Myocyte (in vitro differentiated cells): ENCODE results near the gene SVIL. TPM values are rescaled to one million over a fixed set of nuclear protein-coding genes. Genes with fewer than 3 reads are reported as not detected.
"Not testable (repeated sequence)": the region's sequence is repeated elsewhere in the genome, so short reads cannot be mapped to it uniquely, and the experiment has no call there.

Experiments used
- DNase-seq: peaks from one replicate; pipeline ENCODE4 v3.0.0-alpha.2; 2012; ENCODE audit warnings: low read depth
- total RNA-seq: library from RNA; depleted of rRNA; stranded (reverse); fragments of >200 nt; gene quantifications from 2 replicates; pipeline ENCODE4 v1.2.3, GENCODE V29; 2014

Gene SVIL
- total RNA-seq, 1 donor from 2014 or later, result 71.2 TPM

GRCh38 chr10:29469481-29470354, 165.1 kb downstream of the SVIL start:
- DNase-seq, result no peak

GRCh38 chr10:29465384-29465783, 169.4 kb downstream of the SVIL start:
- DNase-seq, result no peak

GRCh38 chr10:29464671-29465171, 170.1 kb downstream of the SVIL start:
- DNase-seq, result peak; percentile 57

- no peak for DNase-seq
Measured at GRCh38 chr10:29461042-29461441, 173.7 kb downstream of the SVIL start.

- not testable (repeated sequence) for DNase-seq
Measured at GRCh38 chr10:29458190-29458589, 176.6 kb downstream of the SVIL start.

GRCh38 chr10:29455095-29455494, 179.7 kb downstream of the SVIL start:
- no peak for DNase-seq

- DNase-seq, result no peak
Measured at GRCh38 chr10:29454250-29454649, 180.5 kb downstream of the SVIL start.

- DNase-seq, result no peak
Measured at GRCh38 chr10:29452546-29452945, 182.2 kb downstream of the SVIL start.

- no peak for DNase-seq
Measured at GRCh38 chr10:29451946-29452345, 182.8 kb downstream of the SVIL start.

GRCh38 chr10:29450405-29450804, 184.4 kb downstream of the SVIL start:
- no peak for DNase-seq

GRCh38 chr10:29448756-29449592, 185.8 kb downstream of the SVIL start:
- DNase-seq, result peak; percentile 68

- DNase-seq, result no peak
Measured at GRCh38 chr10:29448125-29448524, 186.6 kb downstream of the SVIL start.

GRCh38 chr10:29446327-29446726, 188.4 kb downstream of the SVIL start:
- no peak for DNase-seq

GRCh38 chr10:29443745-29444523, 190.8 kb downstream of the SVIL start:
- DNase-seq, result no peak

- DNase-seq, result no peak
Measured at GRCh38 chr10:29440981-29441380, 193.8 kb downstream of the SVIL start.

- not testable (repeated sequence) for DNase-seq
Measured at GRCh38 chr10:29439005-29439404, 195.8 kb downstream of the SVIL start.

GRCh38 chr10:29438271-29438670, 196.5 kb downstream of the SVIL start:
- no peak for DNase-seq

GRCh38 chr10:29437871-29438270, 196.9 kb downstream of the SVIL start:
- no peak for DNase-seq

GRCh38 chr10:29435809-29436501, 198.8 kb downstream of the SVIL start:
- DNase-seq, result peak; percentile 77

- no peak for DNase-seq
Measured at GRCh38 chr10:29434111-29434510, 200.7 kb downstream of the SVIL start.

GRCh38 chr10:29431711-29432110, 203.1 kb downstream of the SVIL start:
- DNase-seq, result no peak
